ENCODE data around the gene PHF5A. TPM values are rescaled to one million over a fixed set of nuclear protein-coding genes. Genes with fewer than 3 reads are reported as not detected.

Gene PHF5A
- total and polyA plus RNA-seq, 2 of the 8 experiments (the other 6 are each of a cell fraction or from before 2014, with no cell fraction given) = 119 to 135 TPM

DNA sequence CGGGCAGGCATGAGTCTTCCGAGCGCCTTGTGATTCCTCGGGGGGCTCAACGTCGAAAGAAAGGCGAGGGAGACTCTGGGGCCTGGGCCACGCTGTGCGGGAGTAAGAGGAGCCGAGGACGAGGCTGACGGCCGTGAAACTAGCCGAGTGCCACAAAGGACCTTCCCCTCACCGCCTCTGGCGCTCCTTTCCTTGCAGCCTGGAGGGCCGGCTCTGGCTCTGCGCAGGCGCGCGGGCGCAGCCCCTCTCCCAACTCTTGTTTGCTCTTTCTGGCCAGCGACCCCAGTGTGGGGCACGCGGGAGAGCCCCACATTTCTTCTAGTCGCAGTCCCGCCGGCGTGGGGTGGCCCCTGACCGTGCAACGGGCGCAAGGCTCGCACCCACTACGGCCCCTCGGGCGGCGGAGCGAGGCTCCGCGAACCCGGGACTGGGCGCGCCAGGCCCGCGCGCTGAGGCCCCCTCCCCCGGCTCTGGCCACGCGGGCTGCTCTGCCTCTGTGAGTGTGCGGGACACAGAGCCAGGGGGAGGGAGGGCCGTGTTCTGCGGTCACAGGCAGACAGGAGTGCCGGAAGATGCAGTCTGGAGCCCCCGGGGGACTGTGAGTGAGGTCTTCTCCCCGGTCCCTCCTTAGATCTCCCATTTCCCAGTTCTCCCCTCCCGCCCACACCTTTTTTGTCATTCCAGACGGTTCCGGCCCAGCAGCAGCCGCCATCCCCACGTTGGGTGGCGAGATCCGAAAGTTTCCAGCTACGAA, 20.9 kb downstream of the PHF5A start (continued):
- TF ChIP-seq KDM4A (IDR thresholded peaks at IDR 0.05; ENCODE audit: low read depth, low read length, severe bottlenecking) = no peak
- TF ChIP-seq PHF8 (conservative IDR thresholded peaks at IDR 0.05; ENCODE audit: low read depth, low read length) = peak; percentile 67
- TF ChIP-seq, protein P1, sequence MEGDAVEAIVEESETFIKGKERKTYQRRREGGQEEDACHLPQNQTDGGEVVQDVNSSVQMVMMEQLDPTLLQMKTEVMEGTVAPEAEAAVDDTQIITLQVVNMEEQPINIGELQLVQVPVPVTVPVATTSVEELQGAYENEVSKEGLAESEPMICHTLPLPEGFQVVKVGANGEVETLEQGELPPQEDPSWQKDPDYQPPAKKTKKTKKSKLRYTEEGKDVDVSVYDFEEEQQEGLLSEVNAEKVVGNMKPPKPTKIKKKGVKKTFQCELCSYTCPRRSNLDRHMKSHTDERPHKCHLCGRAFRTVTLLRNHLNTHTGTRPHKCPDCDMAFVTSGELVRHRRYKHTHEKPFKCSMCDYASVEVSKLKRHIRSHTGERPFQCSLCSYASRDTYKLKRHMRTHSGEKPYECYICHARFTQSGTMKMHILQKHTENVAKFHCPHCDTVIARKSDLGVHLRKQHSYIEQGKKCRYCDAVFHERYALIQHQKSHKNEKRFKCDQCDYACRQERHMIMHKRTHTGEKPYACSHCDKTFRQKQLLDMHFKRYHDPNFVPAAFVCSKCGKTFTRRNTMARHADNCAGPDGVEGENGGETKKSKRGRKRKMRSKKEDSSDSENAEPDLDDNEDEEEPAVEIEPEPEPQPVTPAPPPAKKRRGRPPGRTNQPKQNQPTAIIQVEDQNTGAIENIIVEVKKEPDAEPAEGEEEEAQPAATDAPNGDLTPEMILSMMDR (IDR thresholded peaks at IDR 0.05; ENCODE audit: control extremely low read depth in 1 of 3, insufficient read depth in 1 of 3, low read depth in 1 of 3, low read length in 3 of 3) = no peak
- TF ChIP-seq HDAC2 (IDR thresholded peaks at IDR 0.05; ENCODE audit: borderline replicate concordance in 1 of 2, low read depth in 2 of 2, low read length in 2 of 2) = no peak
- no peak for TF ChIP-seq ATF3 (IDR thresholded peaks at IDR 0.05; ENCODE audit: insufficient read depth, low read depth, low read length)
- TF ChIP-seq, protein P2, sequence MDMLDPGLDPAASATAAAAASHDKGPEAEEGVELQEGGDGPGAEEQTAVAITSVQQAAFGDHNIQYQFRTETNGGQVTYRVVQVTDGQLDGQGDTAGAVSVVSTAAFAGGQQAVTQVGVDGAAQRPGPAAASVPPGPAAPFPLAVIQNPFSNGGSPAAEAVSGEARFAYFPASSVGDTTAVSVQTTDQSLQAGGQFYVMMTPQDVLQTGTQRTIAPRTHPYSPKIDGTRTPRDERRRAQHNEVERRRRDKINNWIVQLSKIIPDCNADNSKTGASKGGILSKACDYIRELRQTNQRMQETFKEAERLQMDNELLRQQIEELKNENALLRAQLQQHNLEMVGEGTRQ (IDR thresholded peaks at IDR 0.05; ENCODE audit: low read length) = no peak
- TF ChIP-seq KDM1A (IDR thresholded peaks at IDR 0.05; ENCODE audit: borderline replicate concordance, low read length) = no peak
- TF ChIP-seq POLR2AphosphoS5 (IDR thresholded peaks at IDR 0.05; ENCODE audit: low read depth, low read length) = peak; percentile 6
- no peak for TF ChIP-seq MAFK (IDR thresholded peaks at IDR 0.05; ENCODE audit: low read depth, low read length)

Measured in H1 (cell line).